Peyer's patch (tissue), 4 donors: ENCODE results near the gene BAIAP2L2.

Experiments
- CTCF ChIP-seq, 6 experiments: fragments of 450-650 bp in 4 of 6; fragments of 200-600 bp in 2 of 6; sonication (generic) in 1 of 6; IDR thresholded peaks; one replicate each; pipeline ENCODE4 v1.5.1; 2017 to 2019; ENCODE audit warnings: antibody characterized with exemption in 6 of 6, mild to moderate bottlenecking in 3 of 6, moderate library complexity in 1 of 6
- POLR2A ChIP-seq, 2 donors: fragments of 450-650 bp; IDR thresholded peaks; one replicate each; pipeline ENCODE4 v1.5.1; 2017; ENCODE audit warnings: antibody characterized with exemption in 2 of 2, mild to moderate bottlenecking in 2 of 2, moderate library complexity in 2 of 2

- TF ChIP-seq CTCF (IDR thresholded peaks at IDR 0.05), result no peak
- no peak for TF ChIP-seq POLR2A (IDR thresholded peaks at IDR 0.05)
These were observed 43.5 kb downstream of the BAIAP2L2 start for GRCh38 chr22:38067028-38067415.
